ENCODE results near the gene PCDHA11. TPM values are rescaled to one million over a fixed set of nuclear protein-coding genes. Genes with fewer than 3 reads are reported as not detected.
"Not testable (repeated sequence)": the region's sequence is repeated elsewhere in the genome, so short reads cannot be mapped to it uniquely, and the experiment has no call there.

Gene PCDHA11, protein sequence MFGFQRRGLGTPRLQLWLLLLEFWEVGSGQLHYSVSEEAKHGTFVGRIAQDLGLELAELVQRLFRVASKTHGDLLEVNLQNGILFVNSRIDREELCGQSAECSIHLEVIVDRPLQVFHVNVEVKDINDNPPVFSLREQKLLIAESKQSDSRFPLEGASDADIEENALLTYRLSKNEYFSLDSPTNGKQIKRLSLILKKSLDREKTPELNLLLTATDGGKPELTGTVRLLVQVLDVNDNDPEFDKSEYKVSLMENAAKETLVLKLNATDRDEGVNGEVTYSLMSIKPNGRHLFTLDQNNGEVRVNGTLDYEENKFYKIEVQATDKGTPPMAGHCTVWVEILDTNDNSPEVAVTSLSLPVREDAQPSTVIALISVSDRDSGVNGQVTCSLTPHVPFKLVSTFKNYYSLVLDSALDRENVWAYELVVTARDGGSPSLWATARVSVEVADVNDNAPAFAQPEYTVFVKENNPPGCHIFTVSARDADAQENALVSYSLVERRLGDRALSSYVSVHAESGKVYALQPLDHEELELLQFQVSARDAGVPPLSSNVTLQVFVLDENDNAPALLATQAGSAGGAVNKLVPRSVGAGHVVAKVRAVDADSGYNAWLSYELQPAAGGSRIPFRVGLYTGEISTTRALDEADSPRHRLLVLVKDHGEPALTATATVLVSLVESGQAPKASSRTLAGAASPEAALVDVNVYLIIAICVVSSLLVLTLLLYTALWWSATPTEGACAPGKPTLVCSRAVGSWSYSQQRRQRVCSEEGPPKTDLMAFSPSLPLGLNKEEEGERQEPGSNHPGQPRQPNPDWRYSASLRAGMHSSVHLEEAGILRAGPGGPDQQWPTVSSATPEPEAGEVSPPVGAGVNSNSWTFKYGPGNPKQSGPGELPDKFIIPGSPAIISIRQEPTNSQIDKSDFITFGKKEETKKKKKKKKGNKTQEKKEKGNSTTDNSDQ
- 0.07 and 0.27 TPM in 2 replicates for total RNA-seq (2014; rRNA removed; shearing (Covaris generic))

DNA sequence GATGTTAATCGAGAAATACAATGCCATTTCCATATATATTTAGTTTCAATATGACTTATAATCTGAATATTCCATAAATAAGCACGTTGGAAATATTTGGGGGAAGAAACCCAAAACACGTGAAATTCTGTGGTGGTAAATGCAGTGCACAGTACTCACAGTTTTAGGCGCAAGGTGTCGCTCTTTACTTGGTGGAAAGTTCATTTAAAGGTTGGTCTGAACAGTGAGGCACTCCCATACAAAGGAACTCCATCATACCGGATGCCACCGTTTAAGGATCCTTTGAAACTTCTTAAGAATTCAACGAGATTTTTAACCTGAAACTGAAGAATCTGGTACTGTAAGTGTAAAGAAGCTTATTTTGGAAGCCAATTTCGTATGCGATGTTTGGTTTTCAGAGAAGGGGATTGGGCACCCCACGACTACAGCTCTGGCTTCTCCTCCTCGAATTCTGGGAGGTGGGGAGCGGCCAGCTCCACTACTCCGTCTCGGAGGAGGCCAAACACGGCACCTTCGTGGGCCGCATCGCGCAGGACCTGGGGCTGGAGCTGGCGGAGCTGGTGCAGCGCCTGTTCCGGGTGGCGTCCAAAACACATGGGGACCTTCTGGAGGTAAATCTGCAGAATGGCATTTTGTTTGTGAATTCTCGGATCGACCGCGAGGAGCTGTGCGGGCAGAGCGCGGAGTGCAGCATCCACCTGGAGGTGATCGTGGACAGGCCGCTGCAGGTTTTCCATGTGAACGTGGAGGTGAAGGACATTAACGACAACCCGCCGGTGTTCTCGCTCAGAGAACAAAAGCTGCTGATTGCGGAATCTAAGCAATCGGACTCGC, at the start of gene PCDHA11:
TSS of gene PCDHA11 (plus strand) at position 237 of the 834 bp plus-strand sequence. CDS start at position 384, 147 bp downstream.
- DNase-seq (ENCODE audit: low read depth): peak; percentile 63

DNA sequence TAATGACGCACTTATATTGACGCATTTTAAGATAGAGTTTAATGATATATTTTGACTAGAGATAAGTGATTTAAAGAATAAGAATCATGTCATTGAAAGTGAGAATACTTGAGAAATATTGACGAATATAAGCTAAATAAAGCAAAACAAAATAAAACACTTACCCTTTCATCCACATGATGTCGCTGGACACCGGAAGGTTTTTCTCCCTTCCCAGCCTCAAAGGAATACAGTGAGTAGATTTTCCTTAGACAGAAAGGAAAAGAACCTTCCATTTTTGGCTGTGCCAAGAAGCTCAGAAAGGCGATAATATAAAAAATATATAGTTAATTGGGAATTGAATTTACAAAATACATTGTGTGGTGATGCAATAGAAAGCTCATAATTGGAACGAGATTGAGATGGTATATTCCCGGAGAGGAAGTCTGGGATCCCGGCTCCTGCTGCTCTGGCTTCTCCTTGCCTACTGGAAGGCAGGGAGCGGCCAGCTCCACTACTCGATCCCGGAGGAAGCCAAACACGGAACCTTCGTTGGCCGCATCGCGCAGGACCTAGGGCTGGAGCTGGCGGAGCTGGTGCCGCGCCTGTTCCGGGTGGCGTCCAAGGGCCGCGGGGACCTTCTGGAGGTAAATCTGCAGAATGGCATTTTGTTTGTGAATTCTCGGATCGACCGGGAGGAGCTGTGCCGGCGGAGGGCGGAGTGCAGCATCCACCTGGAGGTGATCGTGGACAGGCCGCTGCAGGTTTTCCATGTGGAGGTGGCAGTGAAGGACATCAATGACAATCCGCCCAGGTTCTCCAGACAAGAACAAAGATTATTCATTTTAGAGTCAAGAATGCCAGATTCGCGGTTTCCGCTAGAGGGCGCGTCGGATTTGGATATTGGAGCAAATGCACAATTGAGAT, 47.1 kb upstream of the PCDHA11 start, which contains the start of gene PCDHA5:
TSS of gene PCDHA5 (plus strand) at position 239 of the 906 bp plus-strand sequence.
- DNase-seq (ENCODE audit: low read depth): no peak

DNA sequence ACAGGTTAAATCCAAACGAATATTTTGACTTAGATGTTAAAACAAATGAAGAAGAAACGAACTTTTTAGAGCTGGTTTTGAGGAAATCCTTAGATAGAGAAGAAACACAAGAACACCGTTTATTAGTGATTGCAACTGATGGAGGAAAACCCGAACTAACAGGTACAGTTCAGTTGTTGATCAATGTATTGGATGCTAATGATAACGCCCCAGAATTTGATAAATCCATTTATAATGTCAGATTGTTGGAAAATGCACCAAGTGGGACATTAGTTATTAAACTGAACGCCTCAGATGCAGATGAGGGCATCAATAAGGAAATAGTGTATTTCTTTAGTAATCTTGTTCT, 46.5 kb upstream of the PCDHA11 start:
- no peak for DNase-seq (ENCODE audit: low read depth)

DNA sequence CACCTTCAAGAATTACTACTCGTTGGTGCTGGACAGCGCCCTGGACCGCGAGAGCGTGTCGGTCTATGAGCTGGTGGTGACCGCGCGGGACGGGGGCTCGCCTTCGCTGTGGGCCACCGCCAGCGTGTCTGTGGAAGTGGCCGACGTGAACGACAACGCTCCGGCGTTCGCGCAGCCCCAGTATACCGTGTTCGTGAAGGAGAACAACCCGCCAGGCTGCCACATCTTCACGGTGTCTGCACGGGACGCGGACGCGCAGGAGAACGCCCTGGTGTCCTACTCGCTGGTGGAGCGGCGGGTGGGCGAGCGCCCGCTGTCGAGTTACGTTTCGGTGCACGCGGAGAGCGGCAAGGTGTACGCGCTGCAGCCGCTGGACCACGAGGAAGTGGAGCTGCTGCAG, 45.8 kb upstream of the PCDHA11 start:
- DNase-seq (ENCODE audit: low read depth): not testable (repeated sequence)

DNA sequence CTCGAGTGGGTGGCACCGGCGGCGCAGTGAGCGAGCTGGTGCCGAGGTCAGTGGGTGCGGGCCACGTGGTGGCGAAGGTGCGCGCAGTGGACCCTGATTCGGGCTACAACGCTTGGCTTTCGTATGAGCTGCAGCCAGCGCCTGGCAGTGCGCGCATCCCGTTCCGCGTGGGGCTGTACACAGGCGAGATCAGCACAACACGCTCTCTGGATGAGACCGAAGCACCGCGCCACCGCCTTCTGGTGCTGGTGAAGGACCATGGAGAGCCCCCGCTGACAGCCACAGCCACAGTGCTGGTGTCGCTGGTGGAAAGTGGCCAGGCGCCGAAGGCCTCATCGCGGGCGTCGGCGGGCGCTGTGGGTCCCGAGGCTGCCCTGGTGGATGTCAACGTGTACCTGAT, 45.3 kb upstream of the PCDHA11 start:
- DNase-seq (ENCODE audit: low read depth): no peak

DNA sequence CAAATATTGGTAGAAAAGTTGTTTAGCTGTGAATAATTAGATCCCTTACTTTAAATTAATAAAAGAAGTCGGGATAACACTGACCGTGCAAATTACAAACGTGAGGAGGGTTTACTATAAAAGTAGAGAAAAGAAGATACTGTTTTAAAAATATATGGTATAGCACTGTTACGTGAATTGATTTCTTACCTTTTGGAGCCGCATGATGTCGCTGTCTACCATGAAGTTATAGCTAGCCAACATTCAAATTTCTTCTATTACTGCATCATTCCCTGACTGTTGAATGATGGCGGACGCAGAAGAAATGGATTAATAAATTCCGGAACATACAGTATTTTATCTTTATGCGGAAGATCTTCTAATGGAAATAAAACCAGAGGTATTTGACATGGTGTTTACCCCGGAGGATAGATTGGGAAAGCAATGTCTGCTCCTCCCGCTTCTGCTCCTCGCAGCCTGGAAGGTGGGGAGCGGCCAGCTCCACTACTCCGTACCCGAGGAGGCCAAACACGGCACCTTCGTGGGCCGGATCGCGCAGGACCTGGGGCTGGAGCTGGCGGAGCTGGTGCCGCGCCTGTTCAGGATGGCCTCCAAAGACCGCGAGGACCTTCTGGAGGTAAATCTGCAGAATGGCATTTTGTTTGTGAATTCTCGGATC, 40.9 kb upstream of the PCDHA11 start, which contains the start of gene PCDHA6:
TSS of gene PCDHA6 (plus strand) at position 257 of the 658 bp plus-strand sequence. CDS start at position 389, 132 bp downstream.
- DNase-seq (ENCODE audit: low read depth): no peak

DNA sequence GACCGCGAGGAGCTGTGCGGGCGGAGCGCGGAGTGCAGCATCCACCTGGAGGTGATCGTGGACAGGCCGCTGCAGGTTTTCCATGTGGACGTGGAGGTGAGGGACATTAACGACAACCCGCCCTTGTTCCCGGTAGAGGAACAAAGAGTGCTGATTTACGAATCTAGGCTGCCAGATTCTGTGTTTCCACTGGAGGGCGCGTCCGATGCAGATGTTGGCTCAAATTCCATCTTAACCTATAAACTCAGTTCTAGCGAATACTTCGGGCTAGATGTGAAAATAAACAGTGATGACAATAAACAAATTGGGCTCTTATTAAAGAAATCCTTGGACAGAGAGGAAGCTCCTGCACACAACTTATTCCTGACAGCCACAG, 40.4 kb upstream of the PCDHA11 start:
- no peak for DNase-seq (ENCODE audit: low read depth)

DNA sequence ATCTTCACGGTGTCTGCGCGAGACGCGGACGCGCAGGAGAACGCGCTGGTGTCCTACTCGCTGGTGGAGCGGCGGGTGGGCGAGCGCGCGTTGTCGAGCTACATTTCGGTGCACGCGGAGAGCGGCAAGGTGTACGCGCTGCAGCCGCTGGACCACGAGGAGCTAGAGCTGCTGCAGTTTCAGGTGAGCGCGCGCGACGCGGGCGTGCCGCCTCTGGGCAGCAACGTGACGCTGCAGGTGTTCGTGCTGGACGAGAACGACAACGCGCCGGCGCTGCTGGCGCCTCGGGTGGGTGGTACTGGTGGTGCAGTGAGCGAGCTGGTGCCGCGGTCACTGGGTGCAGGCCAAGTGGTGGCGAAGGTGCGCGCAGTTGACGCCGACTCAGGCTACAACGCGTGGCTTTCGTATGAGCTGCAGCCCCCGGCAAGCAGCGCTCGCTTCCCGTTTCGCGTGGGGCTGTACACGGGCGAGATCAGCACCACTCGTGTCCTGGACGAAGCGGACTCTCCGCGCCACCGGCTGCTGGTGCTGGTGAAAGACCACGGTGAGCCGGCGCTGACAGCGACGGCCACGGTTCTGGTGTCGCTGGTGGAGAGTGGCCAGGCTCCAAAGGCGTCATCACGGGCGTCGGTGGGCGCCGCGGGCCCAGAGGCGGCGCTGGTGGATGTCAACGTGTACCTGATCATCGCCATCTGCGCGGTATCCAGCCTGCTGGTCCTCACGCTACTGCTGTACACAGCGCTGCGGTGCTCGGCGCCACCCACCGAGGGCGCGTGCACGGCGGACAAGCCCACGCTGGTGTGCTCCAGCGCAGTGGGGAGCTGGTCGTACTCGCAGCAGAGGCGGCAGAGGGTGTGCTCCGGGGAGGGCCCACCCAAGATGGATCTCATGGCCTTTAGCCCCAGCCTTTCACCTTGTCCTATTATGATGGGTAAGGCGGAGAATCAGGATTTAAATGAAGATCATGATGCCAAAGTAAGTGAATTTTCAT, 39.0 kb upstream of the PCDHA11 start:
- not testable (repeated sequence) for DNase-seq (ENCODE audit: low read depth)

DNA sequence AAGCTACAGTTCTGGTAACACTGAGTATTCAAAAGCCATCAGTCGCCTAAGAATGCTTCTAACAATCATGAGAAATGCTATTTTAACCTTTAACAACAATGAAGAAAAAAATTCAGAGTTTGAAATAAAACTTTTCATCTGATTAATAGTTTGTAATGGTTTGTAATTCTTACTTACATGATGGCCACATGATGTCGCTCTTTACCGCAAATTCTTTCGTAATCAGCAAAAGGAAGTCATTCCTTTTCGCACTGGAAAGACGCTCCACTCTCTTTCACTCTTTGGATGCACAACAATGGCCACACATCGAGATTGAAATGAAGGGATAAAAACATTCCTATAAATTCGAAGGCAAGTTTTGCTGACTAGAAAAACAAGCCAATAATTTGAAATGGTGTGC, 34.8 kb upstream of the PCDHA11 start, which contains the start of gene PCDHA7:
TSS of gene PCDHA7 (plus strand) at position 277 of the 400 bp plus-strand sequence. CDS start at position 392, 115 bp downstream.
- DNase-seq (ENCODE audit: low read depth): peak; percentile 8

DNA sequence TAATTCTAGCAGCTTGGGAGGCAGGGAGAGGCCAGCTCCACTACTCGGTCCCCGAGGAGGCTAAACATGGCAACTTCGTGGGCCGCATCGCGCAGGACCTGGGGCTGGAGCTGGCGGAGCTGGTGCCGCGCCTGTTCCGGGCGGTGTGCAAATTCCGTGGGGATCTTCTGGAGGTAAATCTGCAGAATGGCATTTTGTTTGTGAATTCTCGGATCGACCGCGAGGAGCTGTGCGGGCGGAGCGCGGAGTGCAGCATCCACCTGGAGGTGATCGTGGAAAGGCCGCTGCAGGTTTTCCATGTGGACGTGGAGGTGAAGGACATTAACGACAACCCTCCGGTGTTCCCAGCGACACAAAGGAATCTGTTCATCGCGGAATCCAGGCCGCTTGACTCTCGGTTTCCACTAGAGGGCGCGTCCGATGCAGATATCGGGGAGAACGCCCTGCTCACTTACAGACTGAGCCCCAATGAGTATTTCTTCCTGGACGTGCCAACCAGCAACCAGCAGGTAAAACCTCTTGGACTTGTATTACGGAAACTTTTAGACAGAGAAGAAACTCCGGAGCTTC, 34.2 kb upstream of the PCDHA11 start:
- not testable (repeated sequence) for DNase-seq (ENCODE audit: low read depth)

DNA sequence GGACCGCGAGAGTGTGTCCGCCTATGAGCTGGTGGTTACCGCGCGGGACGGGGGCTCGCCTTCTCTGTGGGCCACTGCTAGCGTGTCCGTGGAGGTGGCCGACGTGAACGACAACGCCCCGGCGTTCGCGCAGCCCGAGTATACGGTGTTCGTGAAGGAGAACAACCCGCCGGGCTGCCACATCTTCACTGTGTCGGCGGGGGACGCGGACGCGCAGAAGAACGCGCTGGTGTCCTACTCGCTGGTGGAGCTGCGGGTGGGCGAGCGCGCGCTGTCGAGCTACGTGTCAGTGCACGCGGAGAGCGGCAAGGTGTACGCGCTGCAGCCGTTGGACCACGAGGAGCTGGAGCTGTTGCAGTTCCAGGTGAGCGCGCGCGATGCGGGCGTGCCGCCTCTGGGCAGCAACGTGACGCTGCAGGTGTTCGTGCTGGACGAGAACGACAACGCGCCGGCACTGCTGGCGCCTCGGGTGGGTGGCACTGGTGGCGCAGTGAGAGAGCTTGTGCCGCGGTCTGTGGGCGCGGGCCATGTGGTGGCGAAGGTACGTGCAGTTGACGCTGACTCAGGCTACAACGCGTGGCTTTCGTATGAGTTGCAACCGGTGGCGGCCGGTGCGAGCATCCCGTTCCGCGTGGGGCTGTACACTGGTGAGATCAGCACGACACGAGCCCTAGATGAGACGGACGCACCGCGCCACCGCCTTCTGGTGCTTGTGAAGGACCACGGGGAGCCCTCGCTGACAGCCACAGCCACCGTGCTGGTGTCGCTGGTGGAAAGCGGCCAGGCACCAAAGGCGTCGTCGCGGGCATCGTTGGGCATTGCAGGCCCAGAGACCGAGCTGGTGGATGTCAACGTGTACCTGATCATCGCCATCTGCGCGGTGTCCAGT, 32.9 kb upstream of the PCDHA11 start:
- DNase-seq (ENCODE audit: low read depth): no peak

DNA sequence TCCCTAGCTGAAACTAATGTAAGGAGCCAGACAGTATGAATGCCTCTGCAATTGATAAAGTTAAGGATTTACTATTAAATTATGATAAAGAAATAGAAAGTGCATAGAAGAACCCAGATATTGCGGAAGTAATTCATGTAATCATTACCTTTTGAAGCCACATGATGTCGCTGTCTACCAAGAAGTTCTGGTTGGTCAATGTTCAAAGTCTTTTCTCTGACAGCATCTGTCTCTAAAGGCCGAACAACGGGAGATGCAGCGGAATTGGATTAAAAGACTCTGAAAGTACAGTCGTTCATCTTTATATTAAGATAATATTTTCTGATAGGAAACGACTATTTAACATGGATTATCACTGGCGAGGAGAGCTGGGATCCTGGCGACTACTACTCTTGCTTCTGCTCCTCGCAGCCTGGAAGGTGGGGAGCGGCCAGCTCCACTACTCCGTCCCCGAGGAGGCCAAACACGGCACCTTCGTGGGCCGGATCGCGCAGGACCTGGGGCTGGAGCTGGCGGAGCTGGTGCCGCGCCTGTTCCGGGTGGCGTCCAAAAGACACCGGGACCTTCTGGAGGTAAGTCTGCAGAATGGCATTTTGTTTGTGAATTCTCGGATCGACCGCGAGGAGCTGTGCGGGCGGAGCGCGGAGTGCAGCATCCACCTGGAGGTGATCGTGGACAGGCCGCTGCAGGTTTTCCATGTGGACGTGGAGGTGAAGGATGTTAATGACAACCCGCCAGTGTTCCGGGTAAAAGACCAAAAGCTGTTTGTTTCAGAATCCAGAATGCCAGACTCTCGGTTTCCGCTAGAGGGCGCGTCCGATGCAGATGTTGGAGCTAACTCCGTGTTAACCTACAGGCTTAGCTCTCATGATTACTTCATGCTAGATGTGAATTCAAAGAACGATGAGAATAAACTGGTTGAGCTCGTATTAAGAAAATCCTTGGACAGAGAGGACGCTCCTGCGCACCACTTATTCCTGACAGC, 27.5 kb upstream of the PCDHA11 start, which contains the start of gene PCDHA8:
TSS of gene PCDHA8 (plus strand) at position 210 of the 985 bp plus-strand sequence. CDS start at position 345, 135 bp downstream.
- DNase-seq (ENCODE audit: low read depth): no peak

DNA sequence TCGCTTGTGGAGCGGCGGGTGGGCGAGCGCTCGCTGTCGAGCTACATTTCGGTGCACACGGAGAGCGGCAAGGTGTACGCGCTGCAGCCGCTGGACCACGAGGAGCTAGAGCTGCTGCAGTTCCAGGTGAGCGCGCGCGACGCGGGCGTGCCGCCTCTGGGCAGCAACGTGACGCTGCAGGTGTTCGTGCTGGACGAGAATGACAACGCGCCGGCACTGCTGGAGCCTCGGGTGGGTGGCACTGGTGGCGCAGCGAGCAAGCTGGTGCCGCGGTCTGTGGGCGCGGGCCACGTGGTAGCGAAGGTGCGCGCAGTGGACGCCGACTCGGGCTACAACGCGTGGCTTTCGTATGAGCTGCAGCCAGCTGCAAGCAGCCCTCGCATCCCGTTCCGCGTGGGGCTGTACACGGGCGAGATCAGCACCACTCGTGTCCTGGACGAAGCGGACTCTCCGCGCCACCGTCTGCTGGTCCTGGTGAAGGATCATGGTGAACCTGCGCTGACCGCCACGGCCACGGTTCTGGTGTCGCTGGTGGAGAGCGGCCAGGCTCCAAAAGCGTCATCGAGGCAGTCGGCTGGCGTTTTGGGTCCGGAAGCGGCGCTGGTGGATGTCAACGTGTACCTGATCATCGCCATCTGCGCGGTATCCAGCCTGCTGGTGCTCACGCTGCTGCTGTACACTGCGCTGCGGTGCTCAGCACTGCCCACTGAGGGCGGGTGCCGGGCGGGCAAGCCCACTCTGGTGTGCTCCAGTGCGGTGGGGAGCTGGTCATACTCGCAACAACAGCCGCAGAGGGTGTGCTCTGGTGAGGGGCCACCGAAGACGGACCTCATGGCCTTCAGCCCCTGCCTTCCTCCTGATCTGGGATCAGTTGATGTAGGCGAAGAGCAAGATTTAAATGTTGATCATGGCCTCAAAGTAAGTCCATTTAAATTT, 25.7 kb upstream of the PCDHA11 start:
- DNase-seq (ENCODE audit: low read depth): no peak

All from M059J (cell line).